GM18909 (cell line): ENCODE results near the gene KCNT1.

Experiments used
- ATAC-seq: cut with Tn5 transposase; IDR thresholded peaks from one replicate; pipeline ENCODE4 v1.9.1; 2021; ENCODE audit warnings: mild to moderate bottlenecking; ENCODE audit not compliant: unreplicated experiment, poor library complexity

Gene KCNT1

DNA sequence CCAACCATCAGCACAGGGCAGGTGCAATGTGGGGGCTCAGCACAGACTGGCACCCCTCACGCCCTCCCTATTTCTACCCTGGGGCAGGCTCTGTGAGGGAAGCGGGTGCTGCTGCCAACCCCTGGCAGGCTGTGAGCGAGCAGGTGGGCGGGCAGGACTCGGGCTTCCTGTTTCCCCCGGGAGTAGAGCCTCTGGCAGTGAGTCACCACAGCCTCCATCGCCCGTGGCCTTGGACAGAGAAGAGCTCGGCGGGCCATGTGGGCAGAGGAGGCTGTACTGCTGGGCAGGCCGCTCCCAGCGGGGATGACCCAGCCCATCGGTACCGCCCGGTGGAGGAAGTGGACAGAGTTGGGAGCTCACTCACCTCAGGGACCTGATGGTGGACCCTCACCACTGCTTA lies 16.6 kb downstream of the KCNT1 start:
- no peak for ATAC-seq

- no peak for ATAC-seq
Observed at GRCh38 chr9:135719472-135719871, 17.5 kb downstream of the KCNT1 start.

- ATAC-seq = no peak
Observed at GRCh38 chr9:135722365-135722764, 20.4 kb downstream of the KCNT1 start.

DNA sequence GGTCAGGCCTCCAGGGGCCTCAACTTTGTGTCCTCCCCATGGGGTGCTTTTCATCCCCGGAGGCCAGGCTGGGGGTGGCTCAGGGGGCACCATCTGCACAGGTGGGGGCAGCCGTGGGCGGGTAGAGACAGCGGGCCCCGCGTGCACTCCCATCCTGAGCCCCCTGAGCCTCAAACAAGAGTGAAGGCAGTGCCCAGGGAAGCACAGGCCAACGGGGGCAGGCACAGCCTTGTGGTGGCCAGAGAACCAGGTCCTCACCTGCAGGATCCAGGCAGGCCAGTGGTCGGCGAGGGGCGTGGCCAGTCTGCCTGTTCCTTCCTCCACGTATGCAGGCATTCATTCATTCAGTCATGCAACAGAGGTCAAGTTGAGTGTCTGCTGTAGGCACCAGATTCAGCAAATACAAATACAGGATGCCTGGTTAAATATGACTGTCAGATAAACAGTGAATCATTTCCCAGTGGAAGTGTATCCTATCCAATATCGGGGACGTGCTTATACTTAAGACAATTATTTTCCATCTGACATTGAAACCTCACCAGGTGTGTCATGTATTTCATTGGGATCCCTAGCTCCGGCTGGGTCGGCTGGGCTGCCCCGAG lies 22.3 kb downstream of the KCNT1 start:
- ATAC-seq = no peak

- no peak for ATAC-seq
Observed at GRCh38 chr9:135726138-135726853, 24.3 kb downstream of the KCNT1 start.

GRCh38 chr9:135727257-135727875 lies 25.4 kb downstream of the KCNT1 start:
- ATAC-seq = no peak

DNA sequence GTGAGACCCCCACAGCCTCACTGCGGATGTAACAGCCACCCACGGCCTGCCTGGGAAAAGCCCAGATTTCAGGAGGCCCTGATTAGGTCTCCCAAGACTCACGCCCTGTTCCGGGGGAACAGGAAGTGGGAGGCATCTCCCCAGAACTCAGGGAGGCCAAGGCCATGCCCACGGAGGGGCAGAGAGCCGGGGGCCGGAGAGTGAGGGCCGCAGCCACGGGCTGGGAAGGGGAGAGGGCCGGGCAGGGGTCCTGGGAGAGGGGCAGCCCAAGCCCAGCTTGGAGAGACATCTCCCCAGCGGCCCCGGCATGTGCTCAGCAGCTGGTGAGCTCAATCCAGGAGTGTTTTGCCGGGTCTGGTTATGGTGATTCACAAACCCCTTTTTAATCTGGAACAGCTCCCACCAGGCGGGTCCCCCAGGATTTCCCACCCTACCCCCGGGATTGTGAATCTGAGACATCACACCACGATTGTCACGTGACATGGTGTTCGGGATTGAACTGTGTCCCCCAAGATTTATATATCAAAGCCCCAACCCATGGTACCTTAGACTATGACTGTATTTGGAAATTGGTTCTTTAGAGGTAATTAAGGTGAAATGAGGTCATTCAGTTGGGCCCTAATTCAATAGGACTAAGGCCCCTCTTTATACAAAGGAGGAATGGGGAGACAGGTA lies 26.6 kb downstream of the KCNT1 start:
- ATAC-seq = no peak

GRCh38 chr9:135729480-135729879 lies 27.5 kb downstream of the KCNT1 start:
- no peak for ATAC-seq

DNA sequence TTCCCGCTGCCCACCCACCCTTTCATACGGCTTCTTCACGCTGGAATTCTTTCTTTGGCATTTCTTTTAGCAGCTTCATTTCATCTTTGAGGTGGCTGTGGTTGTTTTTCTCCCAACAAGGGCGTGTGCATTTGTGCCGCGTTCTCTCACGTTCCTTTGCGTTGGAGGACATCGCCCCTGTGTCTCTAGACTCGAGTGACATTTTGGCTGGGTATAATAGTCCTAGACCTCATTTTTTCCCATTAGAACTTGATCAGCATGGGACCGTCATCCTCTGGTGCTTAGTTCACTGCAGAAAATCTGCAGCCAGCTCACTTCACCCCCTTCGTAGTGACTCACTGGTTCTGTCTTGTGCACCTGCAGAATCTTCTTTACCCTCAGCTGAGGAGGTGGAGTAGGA lies 29.5 kb downstream of the KCNT1 start:
- no peak for ATAC-seq

- ATAC-seq = no peak
Observed at GRCh38 chr9:135732569-135733257, 30.7 kb downstream of the KCNT1 start.

- no peak for ATAC-seq
Observed at GRCh38 chr9:135734616-135735144, 32.7 kb downstream of the KCNT1 start.

GRCh38 chr9:135736272-135736978 lies 34.4 kb downstream of the KCNT1 start:
- ATAC-seq = no peak

GRCh38 chr9:135736979-135737839 lies 35.2 kb downstream of the KCNT1 start:
- ATAC-seq = no peak

DNA sequence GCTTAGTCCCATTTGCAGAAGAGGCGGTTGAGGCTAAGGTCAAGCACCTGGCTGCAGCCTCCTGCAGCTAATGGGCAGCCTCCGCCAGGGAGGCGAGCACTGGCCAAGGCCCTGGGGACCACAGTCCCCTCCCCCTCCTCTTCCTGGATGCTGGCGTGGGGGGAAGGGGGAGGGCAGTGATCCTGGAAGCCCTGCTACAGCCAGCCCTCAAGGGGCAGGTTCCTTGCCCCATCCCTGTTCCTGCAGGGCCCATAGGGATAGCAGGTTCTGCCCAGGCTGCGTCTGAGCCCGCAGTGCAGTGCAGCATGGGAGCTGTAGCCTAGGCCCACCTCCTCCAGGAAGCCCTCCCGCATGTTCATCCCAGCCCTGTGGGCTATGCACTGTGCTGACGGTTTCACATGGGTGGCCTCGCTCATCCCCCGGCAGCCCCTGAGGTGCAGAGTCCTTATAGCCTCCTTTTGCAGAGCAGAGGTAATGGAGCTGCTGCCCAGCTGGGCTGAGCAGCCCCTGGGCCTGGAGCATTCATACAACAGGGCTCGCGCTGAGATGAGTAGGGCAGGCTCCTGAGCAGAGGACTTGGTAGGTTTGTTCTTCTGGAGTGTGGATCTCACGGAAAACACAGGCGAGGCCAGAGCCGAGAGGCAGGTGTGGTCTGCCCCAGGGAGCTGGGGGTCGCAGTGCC lies 36.0 kb downstream of the KCNT1 start:
- no peak for ATAC-seq

DNA sequence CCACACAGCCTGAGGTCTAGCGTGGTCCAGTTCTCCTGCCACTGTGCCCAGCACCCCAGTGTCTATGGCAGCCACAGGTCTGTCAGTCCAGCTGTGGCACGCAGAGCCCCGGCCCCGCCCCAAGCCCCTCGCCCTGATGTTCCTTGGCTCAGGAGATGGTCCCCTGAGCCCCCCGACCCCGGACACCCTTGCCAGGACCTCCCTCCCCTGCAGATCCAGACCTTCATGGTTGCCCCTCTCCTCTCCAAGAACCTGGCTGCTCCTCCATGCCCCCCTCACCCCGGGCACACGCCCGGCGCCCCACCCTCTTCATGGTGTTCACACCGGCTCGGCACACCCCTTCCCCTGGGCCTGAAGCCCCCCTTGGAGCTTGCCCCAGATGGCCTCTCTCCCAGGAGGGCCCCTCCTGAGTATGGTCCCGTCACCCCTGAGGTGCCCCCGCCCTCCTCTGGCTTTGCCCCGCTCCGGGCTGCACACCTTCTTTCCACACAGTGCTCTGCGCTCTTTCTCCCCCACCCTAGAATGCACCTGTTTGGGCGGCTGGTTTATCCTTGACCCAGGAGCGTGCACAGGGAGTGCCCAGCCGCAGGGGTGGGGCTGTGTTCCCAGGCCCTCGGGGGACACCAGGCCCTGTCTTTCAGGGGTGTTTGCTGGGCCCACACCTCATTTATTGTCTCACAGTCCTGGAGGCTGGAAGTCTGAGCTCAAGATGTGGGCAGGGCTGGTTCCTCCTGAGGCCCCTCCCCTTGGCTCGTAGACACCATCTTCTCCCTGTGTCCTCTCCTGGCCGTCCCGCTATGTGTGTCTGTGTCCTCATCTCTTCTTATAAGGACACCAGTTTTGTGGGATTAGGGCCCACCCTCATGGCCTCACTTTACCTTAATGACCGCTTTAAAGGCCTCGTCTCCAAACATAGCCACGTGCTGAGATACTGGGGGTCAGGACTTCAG lies 37.6 kb downstream of the KCNT1 start:
- ATAC-seq = no peak

- ATAC-seq = no peak
Observed at GRCh38 chr9:135741276-135742219, 39.6 kb downstream of the KCNT1 start.
